ENCODE measurements around the gene SLC12A7. TPM values are rescaled to one million over a fixed set of nuclear protein-coding genes. Genes with fewer than 3 reads are reported as not detected.

Gene SLC12A7
- total and polyA plus RNA-seq, 3 donors from 2014 or later = 73.2 to 212 (median 168) TPM

GRCh38 chr5:1079486-1079885 is 32.4 kb downstream of the SLC12A7 start:
- Histone ChIP-seq H3K4me1 (no peaks in the 10 kb centered on the region), H3K36me3 (ENCODE audit: low read depth, missing control alignments) (no peaks in the 10 kb centered on the region), H3K9me3 (no peaks in the 10 kb centered on the region), H3K27me3 (no peaks in the 10 kb centered on the region), H3K4me3 (no peak overlapping the region), H3K27ac (no peak overlapping the region)
- intact Hi-C loops (cut with DNase I; ENCODE audit: low total_unique reads) = no loop called here
- DNase-seq = no peak
- WGBS, 2 donors = 95 to 97% methylated on average over 4 to 18 of the region's 18 CpGs
- TF ChIP-seq POLR2A (IDR thresholded peaks at IDR 0.05) (no peak), CTCF (IDR thresholded peaks at IDR 0.05) (no peak)

GRCh38 chr5:1078851-1079250 is 33.0 kb downstream of the SLC12A7 start:
- Histone ChIP-seq H3K4me1 (no peaks in the 10 kb centered on the region), H3K36me3 (ENCODE audit: low read depth, missing control alignments) (no peaks in the 10 kb centered on the region), H3K27me3 (no peaks in the 10 kb centered on the region), H3K4me3 (no peak overlapping the region), H3K27ac (no peak overlapping the region), H3K9me3 (no peaks in the 10 kb centered on the region)
- TF ChIP-seq CTCF (IDR thresholded peaks at IDR 0.05) (no peak), POLR2A (IDR thresholded peaks at IDR 0.05) (no peak)
- intact Hi-C loops (cut with DNase I; ENCODE audit: low total_unique reads) = no loop called here
- WGBS, 2 donors = 96% methylated on average over 23 of the region's 23 CpGs; no CpG with 5 or more reads in 1 of the 2 donors
- no peak for DNase-seq

- Histone ChIP-seq H3K27me3 (no peaks in the 10 kb centered on the region), H3K27ac (no peak overlapping the region), H3K4me3 (no peak overlapping the region), H3K4me1 (no peaks in the 10 kb centered on the region), H3K36me3 (ENCODE audit: low read depth, missing control alignments) (no peaks in the 10 kb centered on the region), H3K9me3 (no peaks in the 10 kb centered on the region)
- TF ChIP-seq POLR2A (IDR thresholded peaks at IDR 0.05) (no peak), CTCF (IDR thresholded peaks at IDR 0.05) (no peak)
- intact Hi-C loops (cut with DNase I; ENCODE audit: low total_unique reads) = no loop called here
- no peak for DNase-seq
- WGBS, 2 donors = 95 to 100% methylated on average over 1 to 12 of the region's 13 CpGs
These were observed 33.7 kb downstream of the SLC12A7 start for GRCh38 chr5:1078206-1078605.

- TF ChIP-seq CTCF (IDR thresholded peaks at IDR 0.05) = no peak
- TF ChIP-seq POLR2A (IDR thresholded peaks at IDR 0.05) = no peak
- DNase-seq = no peak
- Histone ChIP-seq H3K4me3 (no peak overlapping the region), H3K4me1 (no peaks in the 10 kb centered on the region), H3K9me3 (no peaks in the 10 kb centered on the region), H3K36me3 (ENCODE audit: low read depth, missing control alignments) (no peaks in the 10 kb centered on the region), H3K27me3 (no peaks in the 10 kb centered on the region), H3K27ac (no peak overlapping the region)
- WGBS, 2 donors = 90% methylated on average over 27 of the region's 27 CpGs; no CpG with 5 or more reads in 1 of the 2 donors
- intact Hi-C loops (cut with DNase I; ENCODE audit: low total_unique reads) = no loop called here
These were observed 34.3 kb downstream of the SLC12A7 start for GRCh38 chr5:1077491-1078020.

- H3K27ac ChIP-seq = no peak overlapping the region
- no peaks in the 10 kb centered on the region for H3K9me3 ChIP-seq
- 90 to 94% methylated on average over 2 to 19 of the region's 19 CpGs for WGBS, 2 donors
- H3K4me1 ChIP-seq = no peaks in the 10 kb centered on the region
- DNase-seq = no peak
- no peak overlapping the region for H3K4me3 ChIP-seq
- H3K27me3 ChIP-seq = no peaks in the 10 kb centered on the region
- no peak for TF ChIP-seq CTCF (IDR thresholded peaks at IDR 0.05)
- no peak for TF ChIP-seq POLR2A (IDR thresholded peaks at IDR 0.05)
- no peaks in the 10 kb centered on the region for H3K36me3 ChIP-seq (ENCODE audit: low read depth, missing control alignments)
- intact Hi-C loops (cut with DNase I; ENCODE audit: low total_unique reads) = no loop called here
These were observed 34.8 kb downstream of the SLC12A7 start for GRCh38 chr5:1077026-1077425.

Measured in testis (tissue), 3 donors.